Right lobe of liver (tissue), 4 donors: ENCODE measurements around the gene SEMA6B.

ENCODE experiments used
- CTCF ChIP-seq, 4 donors: fragments of 200-600 bp in 3 of 4; fragments of 450-650 bp in 1 of 4; IDR thresholded peaks; one replicate each; pipeline versions ENCODE4 v1.5.1 to v1.8.0; 2016 to 2022; ENCODE audit warnings: antibody characterized with exemption in 4 of 4, mild to moderate bottlenecking in 2 of 4
- POLR2A ChIP-seq: fragments of 450-650 bp; IDR thresholded peaks from one replicate; pipeline ENCODE4 v1.6.1; 2017; ENCODE audit warnings: antibody characterized with exemption, mild to moderate bottlenecking
- donor health status: DM: no; HTN: no; CAD: no.
- donor health status: DM: no; HTN: no; CAD: no.
- donor health status: DM: no; HTN: yes; CAD: no.

DNA sequence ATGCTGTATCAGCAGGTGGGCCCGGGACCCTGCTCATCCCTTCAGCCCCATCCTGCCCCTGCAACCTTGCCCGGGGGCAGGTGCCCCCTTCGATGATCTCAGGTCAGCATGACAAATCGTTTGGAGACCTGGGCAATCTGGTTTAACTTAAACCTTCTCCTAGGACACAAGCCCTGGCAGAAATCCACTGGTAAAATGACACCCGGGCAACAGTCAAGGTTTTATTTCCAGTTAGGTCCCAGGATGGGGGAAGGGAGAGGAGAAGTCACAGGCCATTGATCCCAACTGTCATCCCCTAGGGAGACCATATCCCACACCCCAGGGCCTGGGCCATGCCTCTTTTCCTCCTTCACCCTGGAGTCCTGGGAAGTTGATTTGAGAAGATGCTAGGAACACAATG is 22.7 kb downstream of the SEMA6B start:
- TF ChIP-seq CTCF (IDR thresholded peaks at IDR 0.05) (no peak), POLR2A (no peak)
